Cerebellar cortex (tissue), 1 donor: Measurements from ENCODE around the gene C11orf52.

Experiments used
- DNase-seq: peaks from one replicate; pipeline ENCODE4 v3.0.0-alpha.2; 2015; ENCODE audit warnings: low spot score

Gene C11orf52

GRCh38 chr11:111938687-111939160, 20.0 kb downstream of the C11orf52 start:
- DNase-seq = peak; percentile 95

DNA sequence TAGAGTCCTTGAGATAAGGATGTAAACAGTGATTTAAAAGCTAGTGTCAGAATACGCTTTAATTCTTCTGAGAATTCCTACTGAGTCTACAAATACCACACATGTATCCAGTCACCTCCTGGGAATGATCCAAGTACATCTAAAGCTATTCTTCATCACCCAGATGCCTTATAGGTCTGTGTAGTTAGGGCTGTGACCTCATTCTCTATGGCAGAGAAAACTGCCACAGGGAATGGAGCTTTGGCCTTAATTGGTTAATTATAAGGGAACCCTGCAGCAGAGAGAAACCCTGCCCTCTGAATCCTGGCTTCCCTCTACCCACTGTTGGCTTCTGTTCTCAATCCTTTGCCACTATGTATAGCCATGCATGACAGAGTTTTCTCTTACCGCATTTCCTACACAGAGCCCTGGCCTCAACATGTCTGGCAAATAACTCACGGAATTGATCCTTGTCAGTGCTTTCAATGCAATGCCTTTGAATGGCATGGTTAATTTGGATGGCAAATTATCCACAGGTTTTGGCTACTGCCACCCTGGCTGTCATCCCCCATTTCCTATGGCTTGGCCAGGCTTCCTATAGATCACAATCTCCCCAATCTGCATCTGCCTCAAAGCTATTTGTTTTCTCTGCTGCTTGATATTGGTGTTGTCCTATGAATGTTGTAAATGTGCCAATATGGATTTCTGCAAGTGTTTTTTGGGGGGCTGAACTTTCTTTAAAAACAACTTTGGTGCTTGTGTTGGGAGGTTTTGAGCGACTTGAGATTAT, 21.3 kb downstream of the C11orf52 start:
- peak; percentile 73 for DNase-seq

DNA sequence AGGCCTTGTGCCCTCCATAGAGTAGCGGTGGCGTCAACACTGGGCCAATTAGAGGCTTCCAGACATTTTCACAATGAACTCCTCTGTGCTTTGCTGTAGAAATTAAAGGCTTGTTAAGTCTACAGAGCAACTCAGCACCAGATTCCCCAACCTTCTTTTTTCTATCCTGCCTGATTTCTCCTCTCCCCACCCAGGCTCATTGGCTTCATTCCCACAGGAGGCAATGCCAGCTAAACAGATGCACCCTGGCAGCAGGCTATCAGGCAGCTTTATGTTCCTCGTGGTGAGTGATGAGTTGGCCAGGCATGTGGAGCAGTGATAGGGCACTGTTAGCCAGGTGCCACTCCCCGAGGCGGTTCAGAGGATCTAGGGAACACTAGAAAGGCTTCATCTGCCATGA, 23.2 kb downstream of the C11orf52 start:
- DNase-seq = peak; percentile 98

GRCh38 chr11:111942829-111943228, 24.1 kb downstream of the C11orf52 start:
- no peak for DNase-seq

DNA sequence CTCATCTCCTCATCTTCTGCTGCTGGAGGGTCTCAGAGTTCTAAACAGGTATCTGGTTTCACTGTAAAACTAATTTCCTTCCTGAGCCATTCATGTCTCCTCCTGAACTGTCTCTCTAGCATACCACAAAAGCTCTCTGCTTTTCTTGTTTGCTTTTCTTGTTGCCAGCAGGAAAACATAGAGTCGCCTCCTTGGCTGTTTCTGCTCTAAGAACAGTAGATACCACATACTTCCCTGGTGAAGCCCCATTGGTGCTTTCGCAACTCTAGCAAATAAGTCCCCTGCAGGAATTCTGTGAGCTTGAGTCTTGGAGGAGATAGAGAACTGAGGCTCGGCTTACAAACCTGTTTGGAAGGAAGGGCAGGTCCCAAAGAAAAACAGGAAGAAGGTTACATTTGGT, 25.4 kb downstream of the C11orf52 start:
- DNase-seq = peak; percentile 35

DNA sequence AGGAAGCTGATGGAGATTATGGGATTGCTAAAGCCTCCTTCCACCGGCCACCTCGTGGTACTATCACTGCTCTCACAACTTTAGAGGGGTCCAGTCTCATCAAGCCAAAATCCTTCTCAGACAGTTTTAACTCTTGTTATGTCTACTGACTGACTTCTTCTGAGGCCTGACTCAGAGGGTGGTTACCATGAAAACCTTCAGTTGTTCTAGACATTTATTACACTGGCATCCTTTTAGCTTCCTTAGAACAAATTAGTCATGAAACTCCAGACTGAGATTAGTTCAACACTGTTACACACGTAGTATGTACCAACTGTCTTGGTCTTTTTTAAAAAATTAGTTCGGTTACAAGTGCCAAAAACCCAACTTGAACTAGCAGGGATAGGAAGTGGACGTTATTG, 25.9 kb downstream of the C11orf52 start:
- no peak for DNase-seq

GRCh38 chr11:111945198-111945597, 26.5 kb downstream of the C11orf52 start:
- DNase-seq = no peak

DNA sequence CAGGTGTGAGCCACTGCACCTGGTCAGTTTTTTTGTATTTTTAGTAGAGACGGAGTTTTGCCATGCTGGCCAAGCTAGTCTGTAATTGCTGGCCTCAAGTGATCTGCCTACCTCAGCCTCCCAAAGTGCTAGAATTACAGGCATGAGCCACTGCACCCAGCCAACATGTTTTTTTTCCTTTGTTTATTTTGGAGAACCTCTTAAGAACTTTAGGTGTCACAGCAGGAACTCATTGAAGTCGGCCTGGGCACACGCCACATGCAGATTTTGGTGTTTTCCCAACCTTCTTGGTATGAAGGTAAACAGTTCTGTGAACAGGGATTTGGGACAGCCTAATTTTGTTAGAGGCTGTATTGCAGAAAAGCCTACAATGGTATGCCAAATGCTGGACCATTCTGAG, 27.8 kb downstream of the C11orf52 start:
- no peak for DNase-seq

DNA sequence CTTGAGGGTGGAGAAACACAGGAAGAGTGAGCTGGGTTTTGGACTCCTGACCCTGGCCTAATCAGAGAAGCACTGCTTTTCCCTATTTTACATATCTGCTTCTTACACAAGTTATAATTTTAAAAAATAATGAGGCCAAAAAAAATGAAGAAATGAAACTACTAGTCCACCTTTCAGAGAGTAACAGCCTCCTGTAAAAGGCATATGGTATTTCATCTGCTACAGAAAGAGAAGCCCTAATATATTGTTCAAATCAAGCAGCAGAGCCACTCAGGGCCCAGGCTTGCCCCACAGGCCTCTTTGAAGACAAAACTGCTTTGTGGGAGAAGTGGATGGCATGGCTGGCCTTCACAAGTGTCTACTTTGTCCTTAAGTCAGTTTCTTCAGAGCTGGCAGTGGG, 28.4 kb downstream of the C11orf52 start:
- no peak for DNase-seq

DNA sequence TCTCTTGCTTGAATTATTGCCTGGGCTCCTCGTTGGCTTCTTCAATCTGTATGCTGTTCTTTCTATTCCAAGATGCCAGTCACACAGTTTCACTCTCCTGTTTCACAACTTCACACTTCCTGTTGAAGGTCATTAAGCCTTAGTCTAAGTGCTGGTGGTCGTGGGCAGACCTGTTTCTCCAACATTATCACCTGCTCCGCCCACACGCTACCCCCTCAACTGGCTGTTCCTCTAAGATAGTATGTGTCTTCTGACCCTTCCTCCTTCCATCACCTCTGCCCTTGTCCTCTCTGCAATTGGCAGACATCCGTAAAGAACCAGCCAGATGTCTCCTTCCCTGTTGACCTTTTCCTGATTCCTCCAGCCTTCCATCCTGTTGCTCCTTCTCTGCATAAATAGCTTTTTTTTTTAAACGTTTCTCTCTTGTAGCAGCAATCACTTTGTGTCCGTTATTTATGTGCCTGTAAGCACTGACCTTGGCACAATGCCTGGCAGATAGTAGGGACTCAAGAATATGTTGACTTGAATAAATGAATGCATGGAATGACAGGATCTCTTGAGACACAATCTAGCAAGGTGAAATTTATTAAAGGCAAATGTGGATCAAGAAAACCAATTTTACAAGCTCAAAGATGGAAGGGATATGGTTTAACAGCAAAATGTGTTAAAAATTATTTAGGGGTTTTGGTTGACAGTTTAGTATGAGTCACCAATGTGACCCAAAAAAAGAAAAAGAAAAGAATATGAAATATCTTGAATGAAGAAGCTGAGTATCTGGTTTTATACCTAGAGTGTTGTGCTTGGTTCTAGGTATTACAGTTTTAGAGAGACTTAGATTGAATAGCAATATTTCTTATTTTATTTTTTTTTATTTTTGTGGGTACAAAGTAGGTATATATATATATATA, 31.1 kb downstream of the C11orf52 start:
- DNase-seq = no peak

DNA sequence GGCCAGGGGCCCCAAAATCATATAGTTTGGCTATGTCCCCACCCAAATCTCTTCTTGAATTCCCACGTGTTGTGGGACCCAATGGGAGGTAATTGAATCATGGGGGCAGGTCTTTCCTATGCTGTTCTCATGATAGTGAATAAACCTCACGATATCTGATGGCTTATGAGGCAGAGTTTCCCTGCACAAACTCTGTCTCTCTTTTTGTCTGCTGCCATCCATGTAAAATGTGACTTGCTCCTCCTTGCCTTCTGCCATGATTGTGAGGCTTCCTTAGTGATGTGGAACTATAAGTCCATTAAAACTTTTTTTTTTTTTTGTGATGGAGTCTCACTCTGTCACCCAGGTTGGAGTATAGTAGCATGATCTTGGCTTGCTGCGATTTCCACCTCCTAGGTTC, 32.9 kb downstream of the C11orf52 start:
- no peak for DNase-seq

GRCh38 chr11:111954154-111954553, 35.4 kb downstream of the C11orf52 start:
- no peak for DNase-seq

- no peak for DNase-seq
Observed at GRCh38 chr11:111957663-111958444, 39.1 kb downstream of the C11orf52 start.

GRCh38 chr11:111960916-111961315, 42.2 kb downstream of the C11orf52 start:
- DNase-seq = no peak

GRCh38 chr11:111961389-111962300, 42.9 kb downstream of the C11orf52 start:
- DNase-seq = no peak

- DNase-seq = no peak
Observed at GRCh38 chr11:111963931-111964340, 45.2 kb downstream of the C11orf52 start.

GRCh38 chr11:111966678-111967077, 48.0 kb downstream of the C11orf52 start:
- DNase-seq = no peak

GRCh38 chr11:111967649-111968048, 48.9 kb downstream of the C11orf52 start:
- DNase-seq = no peak

- DNase-seq = no peak
Observed at GRCh38 chr11:111969344-111969743, 50.6 kb downstream of the C11orf52 start.

GRCh38 chr11:111974446-111974845, 55.7 kb downstream of the C11orf52 start:
- DNase-seq = no peak
